Renal pelvis (tissue), 4 donors: ENCODE measurements around the gene PRDM16. TPM values are rescaled to one million over a fixed set of nuclear protein-coding genes. Genes with fewer than 3 reads are reported as not detected.

ENCODE experiments used
- DNase-seq: peaks from one replicate; pipeline ENCODE4 v3.0.0-alpha.2; 2013
- polyA plus RNA-seq, 3 donors: library from polyadenylated mRNA; unstranded; fragments of 120-200 nt; gene quantifications; one replicate each; pipeline ENCODE4 v1.2.1, GENCODE V29; 2013; ENCODE audit not compliant: insufficient read length in 3 of 3

PRDM16 gene
- polyA plus RNA-seq, 3 donors = 7.2 to 9.6 (median 9.3) TPM

DNA sequence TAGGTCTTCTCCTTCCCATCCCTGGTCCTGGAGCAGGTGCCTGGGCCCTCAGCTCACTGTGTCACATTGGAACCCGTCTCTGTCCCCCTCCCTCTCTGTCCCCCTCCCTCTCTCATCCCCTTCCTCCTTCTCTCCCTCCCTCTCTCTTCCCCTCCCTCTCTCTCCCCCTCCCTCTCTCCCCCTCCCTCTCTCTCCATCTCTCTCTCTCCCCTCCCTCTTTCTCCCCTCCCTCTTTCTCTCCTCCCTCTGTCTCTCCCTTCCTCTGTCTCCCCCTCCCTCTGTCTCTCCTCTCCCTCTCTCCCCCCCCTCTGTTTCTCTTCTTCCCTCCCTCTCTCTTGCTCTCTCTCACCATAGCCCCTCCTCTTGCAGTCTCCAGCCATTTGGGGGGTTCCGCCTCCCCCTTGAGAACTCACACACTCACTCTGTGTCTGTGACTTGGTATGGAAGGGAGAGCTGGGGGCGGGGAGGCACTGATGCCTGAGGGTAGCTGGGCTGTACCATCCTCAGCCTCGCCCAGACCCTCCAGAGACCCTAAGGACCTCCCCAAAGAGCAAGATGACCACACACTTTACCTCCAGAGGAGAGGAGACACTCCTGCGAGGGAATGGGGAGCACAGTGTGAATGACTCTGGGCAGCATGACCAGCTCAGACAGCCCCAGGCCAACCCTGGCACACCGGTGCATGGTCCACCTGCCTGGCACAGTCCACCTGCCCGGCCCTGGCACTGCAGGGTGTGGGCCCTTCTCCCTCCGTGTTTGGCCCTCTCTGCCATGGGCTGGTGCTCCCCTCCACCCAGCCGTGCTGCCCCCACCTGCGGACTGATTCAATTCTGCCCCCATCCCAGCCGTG is 282.7 kb downstream of the PRDM16 start:
- no peak for DNase-seq

DNA sequence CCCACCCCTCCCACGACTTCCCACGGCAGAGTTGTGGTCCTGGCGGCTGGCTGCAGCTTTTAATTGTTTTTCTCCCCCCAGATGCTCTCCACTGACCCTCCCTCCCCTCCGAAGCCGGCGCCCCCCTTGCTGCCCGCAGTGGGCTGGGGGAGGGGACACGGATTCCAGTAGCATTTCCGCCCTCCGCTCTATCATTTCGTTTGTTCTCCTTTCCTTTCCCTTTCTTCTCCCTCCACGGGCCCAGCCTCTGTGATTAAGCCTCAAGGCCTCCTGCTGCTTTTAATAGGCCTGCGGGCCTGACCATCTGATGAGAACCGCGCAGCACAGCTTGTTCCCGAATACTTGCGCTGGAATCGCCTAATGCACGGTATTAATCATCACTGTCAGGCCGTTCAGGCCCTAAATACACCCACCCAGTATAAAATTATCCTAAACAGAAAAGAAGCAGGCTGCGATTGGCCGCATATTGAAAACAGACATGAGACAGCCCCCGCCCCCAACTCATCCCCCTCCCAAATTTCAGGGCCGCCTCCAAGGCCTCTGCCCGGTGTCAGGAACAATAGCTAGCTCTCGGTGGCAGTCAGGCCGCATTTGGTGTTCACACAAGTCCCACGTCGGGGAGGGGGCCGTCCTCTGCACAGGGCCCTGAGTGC is 283.4 kb downstream of the PRDM16 start:
- DNase-seq = peak; percentile 77

DNA sequence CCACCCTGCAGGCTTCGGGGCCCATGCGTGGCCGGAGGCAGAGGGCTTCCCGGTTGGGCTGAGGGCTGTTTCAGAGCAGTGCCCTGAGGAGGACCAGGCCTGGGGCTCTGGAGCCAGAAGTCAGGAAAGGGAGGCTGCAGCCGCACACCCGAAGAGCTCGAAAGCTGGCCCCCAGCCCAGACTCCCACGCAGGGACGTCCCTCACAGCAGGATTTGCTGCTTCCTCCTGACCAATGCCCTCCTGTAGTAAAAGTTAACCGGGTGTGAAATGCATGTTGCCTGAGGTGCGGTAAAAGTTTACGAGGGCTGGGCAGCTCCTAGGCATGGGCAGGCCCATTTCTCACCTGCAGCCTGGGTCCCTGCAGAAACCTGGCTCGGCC is 283.9 kb downstream of the PRDM16 start:
- DNase-seq = peak; percentile 93

DNA sequence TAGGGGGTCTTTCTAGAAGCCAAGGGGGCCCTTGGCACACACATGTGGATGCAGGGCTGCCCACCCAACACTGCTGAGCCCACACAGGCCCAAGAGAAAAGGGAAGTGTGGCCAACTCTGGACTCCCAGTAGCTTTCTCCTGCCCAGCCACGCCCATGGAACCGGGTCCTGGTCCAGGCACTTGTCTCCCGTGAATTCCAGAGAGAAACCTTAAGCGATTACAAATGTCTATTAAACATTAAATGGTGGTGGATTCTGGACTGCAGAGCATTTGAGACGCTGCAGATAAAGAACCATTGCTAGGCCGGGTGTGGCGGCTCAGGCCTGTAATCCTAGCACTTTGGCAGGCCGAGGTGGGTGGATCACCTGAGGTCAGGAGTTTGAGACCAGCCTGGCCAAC is 284.9 kb downstream of the PRDM16 start:
- no peak for DNase-seq

DNA sequence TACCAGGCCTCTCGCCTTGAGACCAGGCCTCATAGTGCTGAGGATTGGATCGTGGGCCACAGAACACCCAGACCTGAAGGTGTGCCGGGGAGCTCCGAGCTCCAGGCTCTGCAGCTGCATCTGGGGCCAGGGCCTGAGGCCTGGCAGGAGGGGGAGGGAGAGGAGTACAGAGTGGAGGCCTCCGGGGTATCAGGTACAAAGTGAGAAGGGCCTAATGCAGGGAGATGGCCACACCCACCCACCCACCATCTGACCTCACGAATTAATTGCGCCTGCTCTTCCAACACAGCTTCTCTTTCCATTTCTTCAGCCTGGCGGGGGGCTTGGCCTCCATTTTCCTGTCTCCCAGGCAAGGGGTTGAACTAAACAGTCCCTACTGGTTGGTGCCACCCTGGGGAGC is 286.1 kb downstream of the PRDM16 start:
- no peak for DNase-seq

DNA sequence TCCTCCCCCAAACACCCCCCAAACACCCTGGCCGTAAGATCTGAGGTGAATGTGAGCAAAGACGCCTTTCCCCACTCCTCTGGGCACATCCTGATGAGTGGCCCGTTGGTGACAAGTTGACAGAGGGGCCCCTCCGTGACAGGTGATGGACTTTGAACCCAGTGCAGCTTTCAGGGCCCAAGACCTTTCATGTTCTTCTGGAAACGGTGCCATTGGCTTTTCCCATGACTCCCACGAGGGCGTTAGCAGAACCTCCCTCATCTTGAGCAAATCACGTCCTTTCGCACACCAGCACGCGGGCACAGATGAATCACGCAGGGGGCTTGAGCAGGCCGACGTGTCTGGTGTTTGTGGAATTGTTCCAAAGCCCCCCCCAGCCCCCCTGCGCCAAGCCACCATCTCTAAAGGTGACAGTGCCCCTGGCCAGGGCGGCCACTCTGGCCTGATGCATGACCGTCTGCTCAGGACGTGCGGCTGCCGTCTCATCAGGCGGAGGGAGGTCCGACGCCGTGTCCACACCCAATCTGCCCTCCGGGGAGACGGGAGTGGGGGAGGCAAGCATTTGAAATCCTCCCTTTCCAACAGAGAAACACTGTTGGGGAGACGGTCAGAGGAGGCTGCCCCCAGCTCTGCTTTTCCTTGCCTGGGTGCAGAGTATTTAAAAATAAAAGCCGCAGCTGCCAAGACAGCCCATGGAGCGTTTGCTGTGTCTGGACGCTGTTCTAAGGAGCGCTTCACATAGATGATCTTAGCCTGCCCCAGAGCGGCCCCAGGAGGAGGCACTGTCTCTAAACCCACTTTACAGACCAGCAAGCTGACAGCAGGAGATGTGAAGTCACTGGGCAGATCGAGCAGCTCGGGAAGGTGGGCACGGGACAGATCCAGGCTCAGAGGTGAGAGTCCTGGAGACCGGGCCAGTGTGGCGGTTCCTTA is 287.2 kb downstream of the PRDM16 start:
- no peak for DNase-seq

DNA sequence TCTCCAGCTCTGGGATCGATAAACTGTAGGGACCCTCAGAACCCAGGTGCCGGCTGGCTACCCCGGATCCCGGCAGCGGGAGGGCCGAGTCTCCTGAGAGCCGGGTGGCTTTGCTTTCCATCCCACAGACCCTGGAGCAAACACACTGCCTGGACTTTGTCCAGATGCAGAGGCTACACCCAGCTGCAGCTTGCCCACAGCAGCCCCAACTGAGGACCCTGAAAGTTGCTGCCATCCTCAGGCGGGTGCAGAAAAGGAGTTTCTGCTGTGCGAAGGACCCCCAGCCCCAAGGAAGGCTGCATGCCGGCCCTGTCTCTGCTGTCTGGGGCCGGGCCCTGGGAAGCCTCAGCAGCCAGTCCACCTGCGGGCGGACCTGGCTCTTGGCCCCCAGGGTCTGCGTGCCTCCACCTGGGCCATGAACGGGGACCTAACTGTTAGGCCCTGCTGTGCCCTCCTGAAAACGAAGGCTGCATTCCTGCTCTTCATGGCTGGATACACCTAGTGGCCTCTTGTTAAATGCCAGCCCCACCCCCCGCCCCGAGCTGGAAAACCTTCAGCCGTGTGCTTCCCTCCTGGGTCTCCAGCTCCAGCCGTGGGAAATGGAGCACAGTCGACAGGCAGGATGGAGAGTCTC is 287.9 kb downstream of the PRDM16 start:
- DNase-seq = no peak

DNA sequence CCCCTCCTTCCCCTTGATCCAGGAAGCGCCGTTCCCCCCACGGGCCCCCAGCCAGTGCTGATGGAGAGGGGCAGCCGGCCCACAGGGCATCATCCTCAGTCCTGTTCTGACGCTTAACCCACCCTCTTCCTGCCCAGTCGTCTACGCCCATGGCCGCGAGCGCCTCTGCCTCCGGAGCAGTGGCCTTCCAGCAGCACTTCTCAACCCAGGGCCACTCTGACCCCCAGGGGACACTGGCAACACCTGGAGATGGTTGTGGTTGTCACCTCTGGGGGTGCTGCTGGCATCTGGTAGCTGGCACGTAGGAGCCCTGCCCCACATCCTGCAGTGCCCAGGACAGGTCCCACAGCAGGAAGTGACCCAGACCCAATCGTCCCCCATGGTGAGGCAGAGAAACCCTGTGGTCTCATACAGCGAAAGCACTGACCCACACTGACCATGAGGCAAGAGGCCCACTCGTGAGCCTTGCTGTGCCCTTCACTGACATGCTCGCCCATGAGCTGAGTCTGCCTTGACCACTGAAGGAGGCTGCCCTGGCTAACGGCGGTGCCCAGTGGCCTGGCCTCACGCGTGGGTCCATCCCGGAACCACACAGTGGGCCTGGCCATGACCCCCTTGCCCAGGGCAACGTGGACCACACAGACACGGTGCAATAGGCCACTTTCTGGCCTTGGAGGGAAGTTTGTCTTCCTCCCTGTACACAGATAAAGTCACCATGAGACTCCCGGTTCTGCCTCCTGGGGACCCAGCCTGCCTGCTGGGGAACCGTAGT is 288.7 kb downstream of the PRDM16 start:
- DNase-seq = no peak

DNA sequence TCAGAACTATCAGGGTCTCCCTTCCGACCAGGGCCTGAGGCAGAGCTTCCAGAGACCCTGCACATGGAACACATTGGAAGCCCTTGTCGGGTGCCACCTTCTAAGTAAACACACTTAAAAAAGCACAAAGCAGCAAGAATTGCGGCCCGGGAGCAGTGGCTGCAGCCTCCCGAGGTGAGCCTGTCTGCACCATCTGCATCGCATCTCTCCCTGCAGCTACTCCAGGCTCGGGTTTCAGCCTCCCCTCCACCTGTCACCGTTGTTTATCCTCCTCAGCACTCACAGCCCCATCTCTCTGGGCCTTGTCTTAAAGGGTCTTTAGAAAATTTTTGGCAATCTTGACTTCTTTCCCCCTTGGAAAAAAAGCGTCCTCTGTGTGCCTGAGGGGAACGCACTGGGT is 290.3 kb downstream of the PRDM16 start:
- no peak for DNase-seq

DNA sequence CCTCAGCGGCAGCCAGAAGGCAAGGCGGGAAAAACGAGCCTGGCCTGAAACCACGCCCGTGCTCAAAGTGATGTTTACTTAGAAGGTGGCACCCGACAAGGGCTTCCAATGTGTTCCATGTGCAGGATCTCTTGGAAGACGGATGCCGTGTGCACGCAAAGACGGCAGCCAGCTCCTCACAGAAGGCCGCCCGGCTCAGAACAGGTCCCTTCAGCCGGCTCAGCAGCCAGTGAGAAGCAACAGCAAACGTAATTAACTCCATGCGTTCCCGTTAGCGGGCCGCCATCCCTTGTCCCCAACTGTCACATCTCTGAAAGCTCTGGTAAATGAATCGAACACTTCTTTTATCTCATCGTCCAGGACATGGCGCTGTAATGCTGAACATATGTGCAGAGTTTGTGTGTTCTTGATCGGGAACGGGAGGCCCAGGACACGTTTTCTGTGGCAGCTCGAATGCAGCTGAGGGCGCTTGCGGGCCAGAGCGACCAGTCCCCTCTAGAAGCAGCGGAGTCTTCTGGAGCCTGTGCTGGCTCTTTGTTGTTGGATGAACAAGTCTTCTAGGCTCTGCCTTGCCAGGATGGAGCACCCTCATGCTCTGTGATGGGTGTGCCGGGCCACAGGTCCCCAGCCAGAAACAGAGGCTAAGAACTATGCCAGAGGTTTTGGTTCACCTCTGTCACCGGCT is 290.9 kb downstream of the PRDM16 start:
- no peak for DNase-seq

DNA sequence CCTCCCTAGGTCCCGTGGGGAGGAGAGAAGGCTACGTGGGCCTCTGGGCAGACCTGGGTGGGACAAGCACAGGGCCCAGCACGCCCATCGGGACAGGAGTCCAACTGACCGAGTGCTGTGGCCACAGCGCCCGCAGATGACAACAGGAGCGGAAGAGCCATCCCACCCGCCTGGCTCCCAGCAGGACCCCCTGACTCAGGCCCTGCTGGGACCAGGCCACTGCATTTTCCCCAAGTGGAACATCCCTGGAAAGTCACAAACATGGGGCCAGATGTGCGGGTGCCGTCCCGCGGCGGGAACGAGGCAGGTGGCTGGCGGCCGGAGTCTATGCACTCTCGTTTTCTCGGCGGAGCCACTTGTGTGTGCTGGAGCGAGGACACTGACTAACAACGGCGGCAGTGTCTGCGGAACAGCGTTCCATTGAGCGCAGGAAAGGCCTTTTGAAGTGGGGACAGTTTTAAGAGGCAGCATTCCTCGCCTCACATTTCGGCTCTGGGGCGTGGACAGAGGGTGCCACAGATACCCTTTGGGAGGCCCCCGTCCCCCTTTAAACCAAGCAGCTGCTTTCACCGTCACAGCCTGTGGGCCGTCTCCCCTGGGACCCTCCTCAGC is 291.7 kb downstream of the PRDM16 start:
- DNase-seq = no peak

DNA sequence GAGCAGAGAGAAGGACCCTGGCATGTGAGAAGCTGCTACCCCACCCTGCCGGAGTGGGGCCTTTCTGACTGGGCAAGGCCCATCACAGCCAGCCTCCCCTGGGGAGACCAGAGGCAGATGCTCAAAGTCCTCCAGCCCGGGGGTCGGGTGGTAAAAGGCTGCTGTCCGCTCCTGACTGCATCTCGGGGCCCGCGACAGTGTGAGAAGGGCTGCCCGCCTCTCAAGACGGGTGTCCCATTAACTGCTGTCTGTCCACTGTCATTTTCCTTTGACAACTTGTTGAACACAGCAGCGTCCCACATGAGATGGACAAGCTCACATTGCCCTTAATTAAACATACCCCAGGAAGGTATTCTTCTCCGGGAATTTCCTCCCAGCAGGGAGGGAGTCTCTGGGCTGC is 294.0 kb downstream of the PRDM16 start:
- DNase-seq = no peak

DNA sequence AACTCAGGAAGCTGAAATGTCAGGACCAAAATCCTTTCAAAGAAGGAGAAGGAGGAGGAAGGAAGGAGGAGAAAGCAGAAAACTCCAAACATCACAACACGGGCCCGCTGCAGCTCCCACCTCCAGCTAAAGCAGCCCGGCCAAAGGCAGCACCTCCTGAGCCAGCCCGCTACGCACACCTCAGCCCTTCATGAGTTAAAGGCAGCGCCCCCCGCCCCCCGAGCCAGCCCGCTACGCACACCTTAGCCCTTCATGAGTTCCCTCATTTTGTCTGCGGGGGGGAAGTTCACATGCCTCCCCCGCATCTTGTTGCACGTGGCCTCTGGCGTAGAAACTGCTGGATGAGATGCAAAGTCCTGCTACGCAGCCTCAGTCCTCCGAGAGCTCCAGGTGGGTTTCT is 294.8 kb downstream of the PRDM16 start:
- no peak for DNase-seq

DNA sequence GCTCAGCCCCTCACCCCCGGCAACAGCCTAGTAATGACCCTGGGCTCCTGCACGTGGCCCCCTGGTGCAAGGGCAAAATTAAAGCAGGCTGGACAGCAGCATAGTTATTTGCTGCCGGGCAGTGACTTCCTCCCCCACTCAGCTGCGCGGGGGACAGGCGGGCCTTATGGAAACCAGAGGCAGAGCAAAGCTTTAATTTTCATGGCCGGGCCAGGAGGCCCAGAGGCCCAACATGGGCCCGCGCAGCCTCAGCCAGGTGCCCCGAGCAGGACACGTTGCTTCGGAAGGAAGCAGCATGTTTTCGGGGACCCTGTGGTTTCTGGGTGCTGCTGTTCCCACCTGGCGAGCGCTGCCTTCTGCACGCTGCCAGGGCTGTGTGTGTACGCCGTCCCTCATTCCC is 295.5 kb downstream of the PRDM16 start:
- DNase-seq = no peak

DNA sequence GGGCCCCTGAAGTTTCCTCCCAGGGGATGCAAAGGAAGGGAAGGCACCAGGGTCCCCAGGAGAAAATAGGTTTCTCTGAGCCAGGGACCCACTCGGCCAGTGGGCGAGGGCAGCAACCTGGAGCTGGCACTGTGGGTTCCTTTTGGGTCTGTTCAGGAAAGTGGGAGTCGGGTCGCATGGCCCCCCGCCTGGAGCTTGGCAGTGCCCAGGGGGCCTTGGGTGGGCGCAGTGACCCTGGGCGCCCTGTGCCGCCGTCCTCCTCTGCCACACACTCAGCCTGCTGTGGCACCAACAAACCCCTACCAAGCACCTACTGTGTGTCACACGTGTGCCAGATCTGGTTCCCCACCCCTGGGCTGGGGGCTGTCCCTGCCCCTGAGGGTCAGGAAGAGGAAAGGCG is 296.0 kb downstream of the PRDM16 start:
- DNase-seq = no peak

DNA sequence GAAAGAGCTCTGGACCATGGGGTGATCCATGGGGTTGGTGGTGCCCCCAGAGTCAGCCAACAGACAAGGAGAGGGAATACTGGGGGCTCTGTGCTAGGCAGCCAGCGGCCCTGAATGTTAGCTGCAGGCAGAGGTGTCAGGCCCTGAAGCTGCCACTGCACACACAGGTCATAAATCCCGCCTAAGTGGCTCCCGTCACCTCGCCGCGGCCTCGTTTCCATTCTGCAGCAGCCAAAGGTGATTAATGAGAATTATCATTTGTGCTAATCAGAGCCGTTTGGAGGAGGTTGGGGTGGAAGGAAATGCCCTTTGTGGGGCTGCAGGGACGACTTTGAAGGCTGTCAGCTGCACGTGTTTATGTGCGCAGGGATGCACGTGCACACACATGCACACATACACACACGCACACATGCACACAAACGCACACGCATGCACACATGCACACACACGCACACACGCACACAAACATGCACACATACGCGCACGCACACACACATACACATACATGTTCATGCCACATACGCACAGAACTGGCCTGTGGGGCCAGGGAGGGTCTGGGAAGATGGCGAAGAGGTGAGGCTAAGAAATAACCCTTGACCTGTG is 296.6 kb downstream of the PRDM16 start:
- no peak for DNase-seq

DNA sequence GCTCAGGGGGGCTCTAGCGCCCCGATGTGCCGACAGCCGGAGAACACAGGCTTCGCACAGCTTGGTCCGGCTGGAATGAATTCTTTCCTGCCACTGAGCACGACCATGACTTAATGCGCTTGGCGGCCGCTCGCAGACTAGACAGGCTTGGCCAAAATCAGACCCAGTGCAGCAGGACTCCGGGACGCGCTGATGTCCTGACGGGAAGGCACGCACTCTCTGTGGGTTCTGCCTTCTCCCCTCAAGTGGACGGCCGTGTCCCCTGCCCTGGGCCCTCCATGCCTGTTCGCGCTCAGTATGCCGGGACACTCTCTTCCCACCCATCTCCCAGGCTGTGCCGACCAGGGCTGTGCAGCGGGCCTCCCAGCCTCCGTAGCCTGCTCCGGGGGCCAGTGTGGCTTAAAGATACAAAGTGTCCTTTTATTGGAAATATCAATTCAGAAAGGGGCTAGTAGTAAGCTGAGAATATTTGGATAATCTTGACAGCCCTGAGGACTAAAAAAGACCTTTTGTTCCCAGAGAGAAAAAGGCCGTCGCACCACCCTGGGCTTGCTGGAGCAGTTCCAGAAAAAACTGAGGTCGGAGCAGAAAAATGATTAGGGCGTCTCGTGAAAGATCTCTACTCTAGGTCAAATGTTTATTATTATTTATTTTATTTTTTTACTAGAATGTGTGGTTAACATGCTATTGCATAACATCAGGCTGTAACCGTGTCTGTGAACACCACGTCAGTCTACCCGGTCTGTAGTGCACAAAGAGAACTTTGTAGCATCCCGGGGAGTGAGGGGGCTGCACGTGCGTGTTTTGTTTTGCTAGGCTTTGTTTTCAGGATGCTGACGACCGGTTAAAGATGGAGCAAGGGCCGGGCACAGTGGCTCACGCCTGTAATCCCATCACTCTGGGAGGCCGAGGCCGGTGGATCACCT is 297.4 kb downstream of the PRDM16 start:
- DNase-seq = peak; percentile 49

DNA sequence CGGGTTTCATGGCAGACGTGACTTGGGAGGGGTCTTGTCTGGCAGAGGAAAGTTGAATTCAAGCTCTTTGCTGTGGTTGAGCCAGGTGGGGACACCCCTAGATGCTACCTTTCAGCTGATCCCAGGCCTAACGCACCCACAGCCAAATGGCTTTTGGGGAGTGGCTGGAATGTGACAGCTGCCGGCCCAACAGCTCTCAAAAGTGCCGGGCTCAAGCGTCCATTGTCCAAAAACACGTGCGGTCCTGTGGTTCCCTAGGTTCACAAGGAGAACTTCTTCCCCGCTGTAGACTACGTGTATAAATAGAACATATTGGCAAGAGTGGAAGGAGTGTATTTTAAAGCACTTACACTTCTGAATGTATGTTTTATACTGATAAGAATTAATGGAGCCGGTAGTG is 298.4 kb downstream of the PRDM16 start:
- no peak for DNase-seq

DNA sequence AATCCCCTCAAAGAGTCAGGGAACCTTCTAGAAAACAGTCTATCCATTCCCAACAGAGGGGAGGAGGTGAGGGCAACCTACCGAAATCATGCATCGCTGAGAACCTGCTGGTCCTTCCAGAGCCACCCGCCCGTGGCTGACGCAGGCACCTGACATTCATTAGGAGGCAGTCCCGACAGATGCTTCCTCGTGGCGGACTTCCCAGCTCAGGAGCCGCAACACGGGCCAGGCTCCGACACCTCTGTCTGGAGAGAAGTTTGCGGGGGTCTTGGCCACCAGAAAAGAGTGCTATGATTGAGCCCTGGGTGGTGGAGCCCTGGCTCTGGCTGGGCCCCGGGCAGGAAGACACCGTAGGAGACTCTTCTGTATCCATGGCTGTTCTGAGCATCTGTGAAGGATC is 299.1 kb downstream of the PRDM16 start:
- DNase-seq = no peak
